Stomach (tissue), 9 donors: ENCODE measurements around the gene AUTS2. TPM values are rescaled to one million over a fixed set of nuclear protein-coding genes. Genes with fewer than 3 reads are reported as not detected.

Experiments
- DNase-seq, 2 donors: peaks; one replicate each; pipeline versions ENCODE4 v3.0.0 to v3.0.0-alpha.2; 2013 to 2019
- H3K27ac ChIP-seq, 5 donors: fragments of 200-600 bp in 4 of 5; sonication (generic) in 4 of 5; one replicate each; pipeline ENCODE4 v1.5.1; 2013 to 2019; ENCODE audit warnings: mild to moderate bottlenecking in 1 of 5, moderate library complexity in 1 of 5
- H3K27me3 ChIP-seq, 3 donors: fragments of 200-600 bp; sonication (generic); one replicate each; pipeline ENCODE4 v1.5.1; 2017 to 2019; ENCODE audit warnings: mixed run types in 1 of 3
- H3K36me3 ChIP-seq, 4 donors: fragments of 200-600 bp; sonication (generic); 1 replicate in 3 of 4; 2 replicates in 1 of 4; pipeline ENCODE4 v1.5.1; 2016 to 2019
- H3K4me1 ChIP-seq, 4 donors: fragments of 200-600 bp; sonication (generic); one replicate each; pipeline ENCODE4 v1.5.1; 2016 to 2019
- H3K4me3 ChIP-seq, 4 donors: fragments of 200-600 bp; sonication (generic) in 3 of 4; one replicate each; pipeline ENCODE4 v1.5.1; 2016 to 2019; ENCODE audit warnings: mild to moderate bottlenecking in 1 of 4
- H3K9me3 ChIP-seq, 4 donors: fragments of 200-600 bp; sonication (generic); one replicate each; pipeline ENCODE4 v1.5.1; 2016 to 2019
- CTCF ChIP-seq, 7 experiments: fragments of 450-650 bp in 4 of 7; fragments of 200-600 bp in 3 of 7; sonication (generic) in 3 of 7; IDR thresholded peaks; one replicate each; pipeline ENCODE4 v1.5.1; 2016 to 2019; ENCODE audit warnings: antibody characterized with exemption in 7 of 7, control low read depth in 2 of 7, mild to moderate bottlenecking in 1 of 7
- EP300 ChIP-seq: sonication (generic); formaldehyde crosslinking; IDR thresholded peaks from one replicate; pipeline ENCODE4 v1.6.1; 2017; ENCODE audit warnings: antibody characterized with exemption
- POLR2A ChIP-seq, 4 donors: fragments of 450-650 bp; IDR thresholded peaks; one replicate each; pipeline ENCODE4 v1.6.1; 2016; ENCODE audit warnings: antibody characterized with exemption in 4 of 4, control low read depth in 2 of 4, mild to moderate bottlenecking in 1 of 4, moderate library complexity in 1 of 4
- POLR2AphosphoS5 ChIP-seq, 3 donors: sonication (generic); formaldehyde crosslinking; IDR thresholded peaks; one replicate each; pipeline ENCODE4 v1.6.1; 2016; ENCODE audit warnings: antibody characterized with exemption in 3 of 3
- WGBS, 5 donors: extraction: QIAGEN DNeasy Blood & Tissue Kit in 3 of 5; methylation state at CpG; one replicate each; pipeline versions ENCODE4 v1.1.5 to v1.1.7; 2013 to 2018; 5-methylcytosine and 5-hydroxymethylcytosine counted together
- intact Hi-C: fragments of 100-400 bp; cut with DNase I; formaldehyde crosslinking; loops from one replicate; pipeline ENCODE4 v1.15.1; 2023; ENCODE audit warnings: low total_unique reads
- polyA plus RNA-seq, 3 donors: library from polyadenylated mRNA; stranded (reverse); fragments of 200-250 nt; gene quantifications; one replicate each; pipeline ENCODE4 v1.2.3, GENCODE V29; 2013
- total RNA-seq, 5 donors: library from RNA; depleted of rRNA; stranded (reverse); fragments of >200 nt; gene quantifications; one replicate each; pipeline versions ENCODE4 v1.1.0 to v1.2.3, GENCODE V29; 2014 to 2016
- donor health status: healthy with polysubstance abuse.
- donor health status: Bipolar disorder and iron deficiency.
- donor health status: healthy.

AUTS2 gene
- total and polyA plus RNA-seq, 8 donors = 3.8 to 90.3 (median 38.1) TPM

GRCh38 chr7:70607281-70607680 is 1009.0 kb downstream of the AUTS2 start:
- WGBS, 5 donors = 86 to 93% (median 88%) methylated on average over 7 of the region's 7 CpGs
- DNase-seq = no peak
- H3K4me3 ChIP-seq = no peak overlapping the region
- no peaks in the 10 kb centered on the region for H3K4me1 ChIP-seq
- TF ChIP-seq CTCF (IDR thresholded peaks at IDR 0.05) (no peak), POLR2A (IDR thresholded peaks at IDR 0.05) (no peak), EP300 (no peak), POLR2AphosphoS5 (IDR thresholded peaks at IDR 0.05) (no peak)
- H3K27ac ChIP-seq = no peak overlapping the region
- H3K36me3 ChIP-seq = peaks cover 0 to 13% (median 0%) of the 10 kb centered on the region in 4 donors
- intact Hi-C loops = no loop called here
- no peaks in the 10 kb centered on the region for H3K9me3 ChIP-seq
- H3K27me3 ChIP-seq = no peaks in the 10 kb centered on the region

GRCh38 chr7:70607759-70608158 is 1009.5 kb downstream of the AUTS2 start:
- TF ChIP-seq EP300 (no peak), POLR2AphosphoS5 (IDR thresholded peaks at IDR 0.05) (no peak), POLR2A (IDR thresholded peaks at IDR 0.05) (no peak), CTCF (IDR thresholded peaks at IDR 0.05) (no peak)

GRCh38 chr7:70608229-70608628 is 1010.0 kb downstream of the AUTS2 start:
- TF ChIP-seq POLR2AphosphoS5 (IDR thresholded peaks at IDR 0.05) (no peak), POLR2A (IDR thresholded peaks at IDR 0.05) (no peak), EP300 (no peak), CTCF (IDR thresholded peaks at IDR 0.05) (no peak)
- DNase-seq = no peak
- no peak overlapping the region for H3K4me3 ChIP-seq
- H3K27ac ChIP-seq = no peak overlapping the region
- intact Hi-C loops = no loop called here
- H3K4me1 ChIP-seq = no peaks in the 10 kb centered on the region
- peaks cover 0 to 10% (median 0%) of the 10 kb centered on the region in 4 donors for H3K36me3 ChIP-seq
- WGBS, 5 donors = 77 to 89% (median 86%) methylated on average over 3 of the region's 3 CpGs
- H3K9me3 ChIP-seq = no peaks in the 10 kb centered on the region
- H3K27me3 ChIP-seq = no peaks in the 10 kb centered on the region

More at GRCh38 chr7:70607759-70608158, 1009.5 kb downstream of the AUTS2 start:
- intact Hi-C loops = no loop called here
- no peaks in the 10 kb centered on the region for H3K27me3 ChIP-seq
- DNase-seq = no peak
- H3K4me1 ChIP-seq = no peaks in the 10 kb centered on the region
- H3K4me3 ChIP-seq = no peak overlapping the region
- H3K9me3 ChIP-seq = no peaks in the 10 kb centered on the region
- H3K36me3 ChIP-seq = peaks cover 0 to 13% (median 0%) of the 10 kb centered on the region in 4 donors
- H3K27ac ChIP-seq = no peak overlapping the region
- 82 to 92% (median 85%) methylated on average over 1 of the region's 1 CpG for WGBS, 5 donors

- TF ChIP-seq EP300 (no peak), POLR2A (IDR thresholded peaks at IDR 0.05) (no peak), POLR2AphosphoS5 (IDR thresholded peaks at IDR 0.05) (no peak), CTCF (IDR thresholded peaks at IDR 0.05) (no peak)
- Histone ChIP-seq H3K27me3 (no peaks in the 10 kb centered on the region), H3K4me3 (no peak overlapping the region), H3K27ac (no peak overlapping the region), H3K4me1 (peaks cover 10 to 17% (median 15%) of the 10 kb centered on the region in 4 donors), H3K36me3 (no peaks in the 10 kb centered on the region), H3K9me3 (no peaks in the 10 kb centered on the region)
- intact Hi-C loops = no loop called here
- WGBS, 5 donors = 96 to 98% (median 98%) methylated on average over 5 of the region's 5 CpGs
- DNase-seq = no peak
Observed at GRCh38 chr7:70612811-70613210, 1014.5 kb downstream of the AUTS2 start.
